Stimulated activated naive CD8-positive, alpha-beta T cell treated with anti-CD3 and anti-CD28 coated beads, Interleukin-15, Interleukin-2, amounts not matched to agents 100 U/mL and 50 U/mL, for 24 hours (primary cell): Measurements from ENCODE around the gene PSTK.
A peak's percentile ranks its signal among the peaks of the same experiment; 100 is the strongest.

ENCODE experiments used
- ATAC-seq: fragments of 150-1000 bp; cut with Tn5 transposase; one replicate; pipeline ENCODE4 v1.10.0; 2021
- DNase-seq: peaks from one replicate; pipeline ENCODE4 v3.0.0; 2021

Gene PSTK

GRCh38 chr10:122992031-122992585 lies 11.9 kb downstream of the PSTK start:
- ATAC-seq (no peak), DNase-seq (no peak)

DNA sequence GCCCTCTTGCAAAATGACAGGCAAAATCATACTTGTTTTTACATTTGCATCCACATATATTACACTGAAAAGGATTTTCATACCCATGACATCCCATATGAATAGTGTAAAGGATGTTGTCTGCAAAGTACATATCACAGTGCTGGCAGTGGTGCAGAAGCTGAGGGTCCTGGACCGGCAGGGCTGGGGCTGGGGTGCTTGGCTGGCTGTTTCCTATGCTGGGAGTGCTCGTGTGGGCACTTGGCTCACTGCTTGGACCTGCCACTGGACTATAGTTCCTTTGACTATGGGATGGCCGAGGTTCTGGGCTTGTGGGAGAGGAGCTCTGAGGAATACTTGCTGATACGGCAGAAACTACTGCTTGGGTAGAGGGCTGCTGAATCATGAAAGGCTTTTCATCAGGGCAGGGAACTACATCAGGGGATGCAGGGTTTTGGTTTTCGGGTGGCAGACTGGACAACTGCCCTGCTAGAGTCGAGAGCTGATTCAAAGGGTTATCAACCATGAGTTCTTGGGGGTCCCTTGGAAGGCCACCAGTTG lies 13.7 kb downstream of the PSTK start:
- DNase-seq (no peak), ATAC-seq (no peak)

DNA sequence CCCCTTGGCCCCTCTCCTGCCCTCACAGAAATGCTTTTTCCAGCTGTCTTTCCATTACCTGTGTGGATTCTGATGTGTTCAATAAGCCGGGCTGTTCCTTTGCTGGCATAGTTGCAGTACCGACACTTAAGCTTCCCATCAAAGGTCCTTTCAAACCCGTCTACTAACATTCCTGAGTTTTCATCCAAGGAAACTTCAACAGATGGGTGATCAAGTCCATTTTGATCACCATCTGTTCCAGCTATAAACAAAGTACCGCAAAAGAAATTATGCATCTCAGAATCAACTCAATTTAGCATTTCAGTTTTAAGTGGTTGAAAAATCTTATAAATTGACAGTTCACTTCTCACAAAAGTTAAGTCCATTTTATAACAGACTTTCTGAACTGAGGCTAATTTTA lies 15.7 kb downstream of the PSTK start:
- DNase-seq (no peak), ATAC-seq (no peak)

- ATAC-seq, result no peak
These were observed 17.7 kb downstream of the PSTK start for GRCh38 chr10:122997864-122998263.

GRCh38 chr10:122998360-122998917 lies 18.2 kb downstream of the PSTK start:
- no peak for DNase-seq
- no peak for ATAC-seq

More at GRCh38 chr10:122997864-122998263, 17.7 kb downstream of the PSTK start:
- no peak for DNase-seq

GRCh38 chr10:122998934-122999333 lies 18.7 kb downstream of the PSTK start:
- DNase-seq (no peak), ATAC-seq (no peak)

DNA sequence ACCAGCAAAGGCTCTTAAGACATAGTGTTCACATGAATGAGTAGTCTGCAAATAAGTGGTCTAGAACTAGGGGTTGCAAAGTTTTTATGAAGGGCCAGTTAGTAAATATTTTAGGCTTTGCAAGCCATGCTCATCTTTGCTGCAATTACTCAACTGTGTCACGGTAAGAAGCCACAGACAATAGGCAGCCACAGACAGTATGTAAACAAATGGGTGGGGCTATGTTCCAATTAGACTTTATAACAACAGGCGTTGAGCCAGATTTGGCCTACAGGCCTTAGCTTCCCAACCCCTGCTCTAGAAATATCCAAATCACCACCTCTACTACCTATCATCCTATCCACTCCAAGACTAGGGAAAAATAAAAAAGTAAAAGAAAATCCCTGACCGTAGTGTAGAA lies 19.1 kb downstream of the PSTK start:
- DNase-seq (no peak), ATAC-seq (no peak)

DNA sequence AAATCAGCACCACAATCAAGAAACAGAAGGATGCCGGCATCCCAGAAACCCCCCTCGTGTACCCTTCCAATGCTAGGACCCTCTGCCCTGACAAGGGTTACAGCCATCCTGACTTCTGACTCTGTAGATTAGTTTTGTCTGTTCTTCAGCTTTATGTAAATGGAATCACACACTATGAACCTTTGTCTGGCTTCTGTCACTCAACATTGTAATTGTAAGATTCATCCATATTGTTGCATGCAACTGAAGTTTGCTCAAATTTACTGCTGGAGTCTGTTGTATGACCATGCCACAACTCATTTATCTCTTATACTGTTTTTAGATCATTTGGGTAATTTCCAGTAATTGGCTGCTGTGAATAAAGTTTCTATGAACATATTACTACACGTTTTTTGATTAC lies 20.0 kb downstream of the PSTK start:
- DNase-seq (no peak), ATAC-seq (no peak)

- ATAC-seq (no peak), DNase-seq (no peak)
These were observed 21.2 kb downstream of the PSTK start for GRCh38 chr10:123001370-123001769.

DNA sequence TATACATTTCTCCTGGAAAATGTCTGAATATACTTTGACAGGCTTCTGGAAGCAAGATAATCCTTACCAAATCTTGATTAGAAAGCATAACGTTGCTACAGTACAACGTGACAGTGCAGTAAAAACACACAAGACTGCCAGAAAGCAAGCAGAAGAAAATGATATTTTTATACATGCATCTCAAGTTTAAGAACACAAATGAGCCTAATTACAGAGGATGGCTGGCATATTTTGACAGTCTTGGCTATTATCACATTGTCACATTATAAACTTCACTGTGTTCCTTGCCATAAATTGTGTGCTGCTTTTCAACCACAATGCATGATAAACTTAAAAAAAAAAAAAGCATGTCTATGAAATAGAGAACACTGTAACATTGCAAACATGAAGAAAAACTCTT lies 24.1 kb downstream of the PSTK start:
- DNase-seq (no peak), ATAC-seq (no peak)

DNA sequence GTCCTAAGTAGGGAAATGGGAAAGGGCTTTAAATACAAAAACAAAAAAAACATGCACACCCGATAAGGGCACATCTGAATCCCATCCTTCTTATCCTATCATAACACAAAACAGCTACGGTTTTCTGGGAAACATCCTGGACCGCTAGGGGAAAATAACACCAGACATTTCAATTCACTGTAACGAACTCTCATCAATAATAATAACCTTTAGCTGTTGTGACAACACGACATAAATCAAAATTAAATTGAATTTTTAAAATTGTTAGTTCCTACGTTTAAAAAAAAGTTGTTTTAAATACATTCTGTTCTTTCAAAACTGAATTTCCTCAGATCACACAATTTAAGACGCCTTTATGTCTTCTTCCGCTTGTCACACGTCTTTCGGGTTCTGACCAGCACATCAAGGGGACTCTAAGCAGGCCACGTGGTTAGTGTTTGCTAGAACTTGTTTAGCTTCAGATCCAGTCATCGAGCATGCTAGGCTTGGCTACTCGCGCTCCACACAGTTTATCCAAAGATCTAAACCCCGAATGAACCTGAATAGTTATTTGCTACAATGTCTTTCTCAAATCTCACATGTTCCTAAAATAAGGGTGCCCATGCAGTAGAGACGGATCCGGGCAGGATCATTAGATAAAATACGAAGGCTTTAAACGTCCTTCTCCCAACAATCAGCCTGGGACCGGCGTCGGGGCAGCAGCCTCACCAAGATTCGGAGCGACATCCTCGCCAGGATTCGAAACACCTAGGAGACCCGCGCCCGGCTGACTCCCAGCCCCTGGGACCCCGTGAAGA lies 27.6 kb downstream of the PSTK start:
- peak; percentile 38 for DNase-seq
- peak; percentile 39 for ATAC-seq

- DNase-seq, result peak; percentile 94
- ATAC-seq, result peak; percentile 94
These were observed 28.3 kb downstream of the PSTK start, which contains the start of the genes ACADSB and IKZF5 for GRCh38 chr10:123008355-123009104. TSS of gene ACADSB (plus strand) at chr10:123009006. CDS start at chr10:123009030, 24 bp downstream. TSS of gene IKZF5 (minus strand) at chr10:123008795. CDS start at chr10:122998625, 10,170 bp downstream.

DNA sequence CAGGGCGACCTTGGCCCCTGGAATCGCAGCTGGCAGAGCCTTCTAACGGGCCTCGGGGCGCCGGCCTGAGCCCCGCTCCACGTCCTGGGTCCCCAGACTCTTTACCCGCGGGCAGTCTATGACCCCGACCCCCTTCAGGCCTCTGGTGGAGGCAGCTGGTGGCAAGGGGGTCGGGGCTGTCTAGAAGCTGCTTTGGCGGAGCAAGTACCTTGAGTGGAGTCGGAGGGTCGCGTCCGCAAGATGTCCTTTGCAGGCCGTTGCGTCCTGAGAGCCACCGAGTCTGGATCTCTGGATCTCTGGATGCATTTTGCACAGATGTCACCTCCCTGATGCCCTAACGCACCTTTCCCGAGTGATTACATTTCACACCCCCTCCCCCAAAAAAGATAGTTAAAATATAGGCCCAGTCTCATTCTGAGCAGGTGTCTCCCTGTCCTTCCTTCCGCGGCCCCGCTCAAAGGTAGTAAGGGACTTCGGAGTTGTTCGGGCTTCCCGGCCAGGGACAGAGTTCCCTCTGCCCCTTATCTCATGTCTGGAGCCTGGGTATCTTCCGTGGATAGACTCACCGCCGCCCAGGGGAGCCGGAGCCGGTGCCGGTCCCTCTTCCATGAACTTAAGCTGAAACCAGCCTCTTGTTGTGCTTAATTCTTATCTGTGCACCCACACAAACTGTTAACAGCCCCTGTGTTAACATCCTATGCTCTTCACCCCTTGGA lies 29.1 kb downstream of the PSTK start:
- ATAC-seq (no peak), DNase-seq (peak; percentile 26)

DNA sequence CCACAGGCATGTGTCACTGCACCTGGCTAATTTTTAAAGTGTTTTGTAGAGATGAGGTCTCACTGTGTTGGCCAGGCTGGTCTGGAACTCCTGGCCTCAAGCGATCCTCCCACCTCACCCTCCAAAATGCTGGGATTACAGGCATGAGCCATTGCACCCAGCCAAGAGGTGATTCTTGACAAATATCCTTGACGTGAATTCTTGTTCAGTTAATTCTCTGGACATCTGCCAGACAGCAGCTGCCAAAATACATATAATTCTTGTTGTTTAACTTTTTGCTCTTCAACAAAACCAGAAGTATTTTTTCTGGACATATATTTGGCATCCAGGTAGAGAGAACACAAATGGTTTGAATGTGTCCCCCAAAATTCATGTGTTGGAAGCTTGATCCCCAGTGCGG lies 31.8 kb downstream of the PSTK start:
- ATAC-seq, result no peak
- no peak for DNase-seq

DNA sequence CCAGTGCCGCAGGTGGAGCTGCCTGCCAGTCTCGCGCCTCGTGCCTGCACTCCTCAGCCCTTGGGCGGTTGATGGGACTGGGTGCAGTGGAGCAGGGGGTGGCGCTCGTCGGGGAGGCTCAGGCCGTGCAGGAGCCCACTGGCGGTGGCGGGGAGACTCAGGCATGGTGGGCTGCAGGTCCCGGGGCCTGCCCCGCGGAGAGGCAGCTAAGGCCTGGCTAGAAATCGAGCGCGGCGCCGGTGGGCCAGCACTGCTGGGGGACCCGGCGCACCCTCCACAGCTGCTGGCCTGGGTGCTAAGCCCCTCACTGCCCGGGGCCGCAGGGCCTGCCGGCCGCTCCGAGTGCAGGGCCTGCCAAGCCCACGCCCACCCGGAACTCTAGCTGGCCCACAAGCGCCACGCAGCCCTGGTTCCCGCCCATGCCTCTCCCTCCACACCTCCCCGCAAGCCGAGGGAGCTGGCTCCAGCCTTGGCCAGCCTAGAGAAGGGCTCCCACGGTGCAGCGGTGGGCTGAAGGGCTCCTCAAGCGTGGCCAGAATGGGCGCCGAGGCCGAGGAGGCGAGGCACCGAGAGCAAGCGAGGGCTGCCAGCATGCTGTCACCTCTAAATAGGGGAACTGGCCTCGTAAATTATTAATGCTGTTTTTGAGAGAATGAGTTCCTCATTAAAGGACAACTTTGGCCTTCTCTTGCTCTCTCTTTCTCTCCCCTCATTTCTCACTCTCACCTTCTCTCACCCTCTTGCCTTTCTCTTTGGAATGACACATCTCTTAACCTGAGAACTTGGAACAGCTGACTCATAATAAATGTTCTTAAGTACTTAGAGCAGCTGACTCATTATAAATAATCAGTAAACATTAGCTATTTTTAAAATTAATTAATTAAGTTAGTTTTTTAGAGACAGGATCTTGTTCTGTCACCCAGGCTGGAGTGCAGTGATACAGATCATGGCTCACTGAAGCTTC lies 33.5 kb downstream of the PSTK start:
- DNase-seq, result no peak
- no peak for ATAC-seq

DNA sequence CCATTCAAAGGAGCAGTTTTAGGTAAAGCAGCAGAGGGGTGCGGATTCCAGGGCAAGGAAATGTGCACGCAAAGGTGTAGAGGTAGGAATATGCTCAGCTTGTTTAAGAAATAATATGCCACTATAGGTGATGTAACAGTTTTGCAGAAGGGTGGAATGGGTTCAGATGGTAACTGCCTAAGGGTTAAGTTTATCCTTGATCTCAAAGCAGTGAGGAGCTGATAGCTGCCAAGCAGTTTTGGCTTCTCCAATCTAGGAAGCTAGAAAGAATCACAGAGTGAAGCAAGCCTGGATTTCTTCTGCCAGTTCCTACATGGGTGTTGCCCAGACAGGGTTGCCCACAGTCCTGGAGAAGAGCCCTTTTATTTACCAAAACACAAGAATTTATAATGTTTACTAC lies 34.6 kb downstream of the PSTK start:
- no peak for ATAC-seq
- no peak for DNase-seq

- ATAC-seq (no peak), DNase-seq (no peak)
These were observed 36.0 kb downstream of the PSTK start for GRCh38 chr10:123016228-123016627.

GRCh38 chr10:123017421-123018165 lies 37.4 kb downstream of the PSTK start:
- ATAC-seq (no peak), DNase-seq (no peak)

- ATAC-seq, result no peak
- DNase-seq, result no peak
These were observed 38.3 kb downstream of the PSTK start for GRCh38 chr10:123018531-123018930.

- DNase-seq (no peak), ATAC-seq (no peak)
These were observed 39.1 kb downstream of the PSTK start for GRCh38 chr10:123019264-123019663.
